HCT116 (cell line): Measurements from ENCODE around the gene CES4A. TPM values are rescaled to one million over a fixed set of nuclear protein-coding genes. Genes with fewer than 3 reads are reported as not detected.

ENCODE experiments used
- ATAC-seq: fragments of 200-7000 bp; cut with Tn5 transposase; 2 replicates; pipeline ENCODE4 v1.9.1; 2020; ENCODE audit warnings: mild to moderate bottlenecking, moderate library complexity
- BruUV-seq: library from RNA; stranded (reverse); fragments of 400-500 nt; replicated peaks from 2 replicates; lab custom pipeline; 2021; lab: Mats Ljungman, UMichigan
- CTCF ChIA-PET: fragments of 300-600 bp; sonication (Branson Sonifier 250); formaldehyde crosslinking; loops from one replicate; lab custom pipeline; 2021; ENCODE audit warnings: antibody characterized with exemption; lab: Charles Lee
- POLR2A ChIA-PET: fragments of 300-600, 350-600 bp; sonication (Branson Sonifier 250); formaldehyde crosslinking; loops from one replicate; lab custom pipeline; 2021; ENCODE audit warnings: antibody characterized with exemption; lab: Charles Lee
- RAD21 ChIA-PET, 2 experiments: fragments of 300-600 bp; sonication (Branson Sonifier 250); formaldehyde crosslinking; loops; one replicate each; lab custom pipeline; 2023; ENCODE audit warnings: low total read pairs in 2 of 2; ENCODE audit not compliant: uncharacterized antibody in 2 of 2, unreplicated experiment in 2 of 2, low non-redundant PET in 1 of 2; lab: Charles Lee
- DNase-seq: peaks from one replicate; pipeline ENCODE4 v3.0.0-alpha.2; 2010; ENCODE audit warnings: low read depth, low spot score
- H2AFZ ChIP-seq: fragments of 200-600 bp; shearing (Covaris generic), sonication (generic); 2 replicates; pipeline ENCODE4 v1.6.1; 2017; ENCODE audit warnings: low read depth, mixed run types, mixed read lengths, antibody characterized with exemption, low read length; ENCODE audit not compliant: poor library complexity, severe bottlenecking
- H3K27ac ChIP-seq: 2 replicates; pipeline ENCODE4 v1.5.1; 2012; ENCODE audit warnings: low read depth, low read length
- H3K27me3 ChIP-seq: fragments of 200-600 bp; sonication (generic); 2 replicates; pipeline ENCODE4 v1.6.1; 2016; ENCODE audit warnings: mixed run types, low read length, mixed read lengths; ENCODE audit not compliant: insufficient read depth
- H3K36me3 ChIP-seq, 2 experiments: fragments of 200-500 bp in 1 of 2; fragments of 200-600 bp in 1 of 2; sonication (Bioruptor generic) in 1 of 2; sonication (generic) in 1 of 2; 2 replicates each; pipeline versions ENCODE4 v1.5.1 to v1.6.1; 2014 to 2016; ENCODE audit warnings: low read length in 2 of 2, inconsistent platforms in 1 of 2, mixed read lengths in 1 of 2, mixed run types in 1 of 2; ENCODE audit not compliant: insufficient read depth in 2 of 2, control insufficient read depth in 1 of 2
- H3K4me1 ChIP-seq, 2 experiments: fragments of 200-600 bp in 1 of 2; sonication (generic) in 1 of 2; 2 replicates each; pipeline versions ENCODE4 v1.5.1 to v1.6.1; 2012 to 2017; ENCODE audit warnings: low read length in 2 of 2, inconsistent platforms in 1 of 2, mild to moderate bottlenecking in 1 of 2, mixed read lengths in 1 of 2, mixed run types in 1 of 2, moderate library complexity in 1 of 2; ENCODE audit not compliant: insufficient read depth in 2 of 2, control insufficient read depth in 1 of 2
- H3K4me2 ChIP-seq: fragments of 200-600 bp; sonication (generic); 2 replicates; pipeline ENCODE4 v1.6.1; 2017; ENCODE audit warnings: mixed run types, low read length, mixed read lengths
- H3K4me3 ChIP-seq, 2 experiments: fragments of 200-600 bp in 1 of 2; sonication (generic) in 1 of 2; replicated peaks in 1 of 2; 2 replicates each; pipeline ENCODE4 v1.5.1; 2011 to 2016; ENCODE audit warnings: low read length in 2 of 2, control low read depth in 1 of 2, low read depth in 1 of 2, mild to moderate bottlenecking in 1 of 2, mixed read lengths in 1 of 2, mixed run types in 1 of 2
- H3K79me2 ChIP-seq: fragments of 200-600 bp; sonication (generic); 2 replicates; pipeline ENCODE4 v1.6.1; 2017; ENCODE audit warnings: mild to moderate bottlenecking, mixed run types, low read length, moderate library complexity, mixed read lengths; ENCODE audit not compliant: insufficient read depth
- H3K9ac ChIP-seq: fragments of 200-600 bp; sonication (generic); 2 replicates; pipeline ENCODE4 v1.6.1; 2016; ENCODE audit warnings: low read length, mixed read lengths
- H3K9me2 ChIP-seq: fragments of 200-600 bp; sonication (generic), shearing (Covaris generic); 2 replicates; pipeline ENCODE4 v1.6.1; 2017; ENCODE audit warnings: mixed run types, mild to moderate bottlenecking, moderate library complexity; ENCODE audit not compliant: insufficient read depth
- H3K9me3 ChIP-seq, 2 experiments: fragments of 200-500 bp in 1 of 2; fragments of 200-600 bp in 1 of 2; sonication (Bioruptor generic) in 1 of 2; sonication (generic) in 1 of 2; 2 replicates each; pipeline ENCODE4 v1.6.1; 2014 to 2017; ENCODE audit warnings: low read length in 2 of 2, mixed read lengths in 2 of 2, inconsistent platforms in 1 of 2, low read depth in 1 of 2, mild to moderate bottlenecking in 1 of 2, mixed run types in 1 of 2, moderate library complexity in 1 of 2; ENCODE audit not compliant: control insufficient read depth in 1 of 2, insufficient read depth in 1 of 2
- H4K20me1 ChIP-seq: fragments of 200-600 bp; sonication (generic), shearing (Covaris generic); 2 replicates; pipeline ENCODE4 v1.6.1; 2017; ENCODE audit warnings: mixed run types, mild to moderate bottlenecking, moderate library complexity; ENCODE audit not compliant: insufficient read depth
- CBX3 ChIP-seq: IDR thresholded peaks from 2 replicates; pipeline ENCODE4 v1.6.1; 2012; ENCODE audit warnings: low read depth
- CEBPB ChIP-seq: IDR thresholded peaks from 2 replicates; pipeline ENCODE4 v1.6.1; 2012; ENCODE audit warnings: low read depth
- EGR1 ChIP-seq: IDR thresholded peaks from 2 replicates; pipeline ENCODE4 v1.6.1; 2012; ENCODE audit warnings: low read depth
- ELF1 ChIP-seq: IDR thresholded peaks from 2 replicates; pipeline ENCODE4 v1.6.1; 2012; ENCODE audit warnings: low read depth, borderline replicate concordance
- EZH2 ChIP-seq: fragments of 200-600 bp; sonication (generic); IDR thresholded peaks from 2 replicates; pipeline ENCODE4 v1.6.1; 2017; ENCODE audit warnings: antibody characterized with exemption, mixed run types
- EZH2phosphoT487 ChIP-seq: fragments of 200-600 bp; IDR thresholded peaks from 2 replicates; pipeline ENCODE4 v1.6.1; 2018; ENCODE audit warnings: antibody characterized with exemption, borderline replicate concordance
- JUND ChIP-seq: IDR thresholded peaks from 2 replicates; pipeline ENCODE4 v1.6.1; 2012
- POLR2A ChIP-seq: IDR thresholded peaks from 2 replicates; pipeline ENCODE4 v1.7.0; 2011; ENCODE audit warnings: borderline replicate concordance; ENCODE audit not compliant: insufficient read depth, insufficient read length; ENCODE audit errors: extremely low read depth
- RAD21 ChIP-seq: IDR thresholded peaks from 2 replicates; pipeline ENCODE4 v1.6.1; 2012; ENCODE audit warnings: low read depth, mild to moderate bottlenecking
- SP1 ChIP-seq: IDR thresholded peaks from 2 replicates; pipeline ENCODE4 v1.6.1; 2012; ENCODE audit warnings: low read depth
- SRF ChIP-seq: IDR thresholded peaks from 2 replicates; pipeline ENCODE4 v1.6.1; 2012; ENCODE audit warnings: low read depth
- YY1 ChIP-seq: IDR thresholded peaks from 2 replicates; pipeline ENCODE4 v1.6.1; 2011; ENCODE audit warnings: low read length, low read depth, moderate library complexity, mild to moderate bottlenecking; ENCODE audit not compliant: insufficient replicate concordance; ENCODE audit errors: extremely low read depth
- ZFX ChIP-seq: fragments of 450-650 bp; IDR thresholded peaks from 2 replicates; pipeline ENCODE4 v1.6.1; 2017
- ZNF274 ChIP-seq: fragments of 200-500 bp; sonication (Bioruptor generic); IDR thresholded peaks from 2 replicates; pipeline ENCODE4 v1.6.1; 2014; ENCODE audit warnings: mild to moderate bottlenecking, low read depth, low read length, inconsistent platforms
- intact Hi-C: fragments of 100-400 bp; cut with micrococcal nuclease; formaldehyde crosslinking; loops from 2 replicates; pipeline ENCODE4 v1.10.0; 2022
- total RNA-seq: library from RNA; stranded (reverse); gene quantifications from one replicate; pipeline ENCODE4 v1.2.1, GENCODE V29; 2021; ENCODE audit not compliant: unreplicated experiment
- TF ChIP-seq, protein P1 (sequence below), 3 experiments: fragments of 200-600 bp in 1 of 3; sonication (generic) in 1 of 3; IDR thresholded peaks in 2 of 3; conservative IDR thresholded peaks in 1 of 3; 2 replicates each; pipeline ENCODE4 v1.5.1; 2012 to 2017; ENCODE audit warnings: low read depth in 2 of 3, low read length in 2 of 3, antibody characterized with exemption in 1 of 3, borderline replicate concordance in 1 of 3, control low read depth in 1 of 3, mild to moderate bottlenecking in 1 of 3, mixed read lengths in 1 of 3, mixed run types in 1 of 3, moderate library complexity in 1 of 3; ENCODE audit not compliant: insufficient read depth in 1 of 3
- TF ChIP-seq, protein P2 (sequence below): IDR thresholded peaks from 2 replicates; pipeline ENCODE4 v1.6.1; 2012; ENCODE audit warnings: low read depth

Gene CES4A
- total RNA-seq, 1 experiment from 2014 or later = not detected

DNA sequence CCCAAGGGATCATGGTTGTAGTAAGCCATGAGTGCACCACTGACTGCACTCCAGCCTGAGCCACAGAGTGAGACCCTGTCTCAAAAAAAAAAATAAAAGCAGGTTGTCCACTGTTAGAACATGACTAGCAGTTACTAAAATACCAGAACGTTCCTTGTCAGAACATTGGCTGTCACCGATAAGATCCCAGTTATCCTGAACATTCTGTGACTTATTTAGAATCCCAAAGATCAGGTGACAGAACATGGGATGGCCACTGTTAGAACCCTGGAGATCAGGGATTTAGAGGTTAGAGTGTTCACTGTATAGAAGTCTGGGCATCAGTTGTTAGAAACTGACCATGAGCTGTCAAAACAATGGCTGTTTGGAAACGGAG, 8.6 kb downstream of the CES4A start:
- TF ChIP-seq RAD21 (no peak), ZFX (no peak), YY1 (no peak), ELF1 (no peak), JUND (no peak), EZH2phosphoT487 (no peak), SP1 (no peak), POLR2A (no peak), EZH2 (no peak), CBX3 (no peak), CEBPB (no peak), SRF (no peak), EGR1 (no peak), ZNF274 (no peak)
- TF ChIP-seq, protein P1, sequence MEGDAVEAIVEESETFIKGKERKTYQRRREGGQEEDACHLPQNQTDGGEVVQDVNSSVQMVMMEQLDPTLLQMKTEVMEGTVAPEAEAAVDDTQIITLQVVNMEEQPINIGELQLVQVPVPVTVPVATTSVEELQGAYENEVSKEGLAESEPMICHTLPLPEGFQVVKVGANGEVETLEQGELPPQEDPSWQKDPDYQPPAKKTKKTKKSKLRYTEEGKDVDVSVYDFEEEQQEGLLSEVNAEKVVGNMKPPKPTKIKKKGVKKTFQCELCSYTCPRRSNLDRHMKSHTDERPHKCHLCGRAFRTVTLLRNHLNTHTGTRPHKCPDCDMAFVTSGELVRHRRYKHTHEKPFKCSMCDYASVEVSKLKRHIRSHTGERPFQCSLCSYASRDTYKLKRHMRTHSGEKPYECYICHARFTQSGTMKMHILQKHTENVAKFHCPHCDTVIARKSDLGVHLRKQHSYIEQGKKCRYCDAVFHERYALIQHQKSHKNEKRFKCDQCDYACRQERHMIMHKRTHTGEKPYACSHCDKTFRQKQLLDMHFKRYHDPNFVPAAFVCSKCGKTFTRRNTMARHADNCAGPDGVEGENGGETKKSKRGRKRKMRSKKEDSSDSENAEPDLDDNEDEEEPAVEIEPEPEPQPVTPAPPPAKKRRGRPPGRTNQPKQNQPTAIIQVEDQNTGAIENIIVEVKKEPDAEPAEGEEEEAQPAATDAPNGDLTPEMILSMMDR (IDR thresholded peaks at IDR 0.05 in 2 of 3, conservative IDR thresholded peaks at IDR 0.05 in 1 of 3; ENCODE audit: borderline replicate concordance in 1 of 3, insufficient read depth in 1 of 3, low read depth in 2 of 3, low read length in 2 of 3) = no peak
- TF ChIP-seq, protein P2, sequence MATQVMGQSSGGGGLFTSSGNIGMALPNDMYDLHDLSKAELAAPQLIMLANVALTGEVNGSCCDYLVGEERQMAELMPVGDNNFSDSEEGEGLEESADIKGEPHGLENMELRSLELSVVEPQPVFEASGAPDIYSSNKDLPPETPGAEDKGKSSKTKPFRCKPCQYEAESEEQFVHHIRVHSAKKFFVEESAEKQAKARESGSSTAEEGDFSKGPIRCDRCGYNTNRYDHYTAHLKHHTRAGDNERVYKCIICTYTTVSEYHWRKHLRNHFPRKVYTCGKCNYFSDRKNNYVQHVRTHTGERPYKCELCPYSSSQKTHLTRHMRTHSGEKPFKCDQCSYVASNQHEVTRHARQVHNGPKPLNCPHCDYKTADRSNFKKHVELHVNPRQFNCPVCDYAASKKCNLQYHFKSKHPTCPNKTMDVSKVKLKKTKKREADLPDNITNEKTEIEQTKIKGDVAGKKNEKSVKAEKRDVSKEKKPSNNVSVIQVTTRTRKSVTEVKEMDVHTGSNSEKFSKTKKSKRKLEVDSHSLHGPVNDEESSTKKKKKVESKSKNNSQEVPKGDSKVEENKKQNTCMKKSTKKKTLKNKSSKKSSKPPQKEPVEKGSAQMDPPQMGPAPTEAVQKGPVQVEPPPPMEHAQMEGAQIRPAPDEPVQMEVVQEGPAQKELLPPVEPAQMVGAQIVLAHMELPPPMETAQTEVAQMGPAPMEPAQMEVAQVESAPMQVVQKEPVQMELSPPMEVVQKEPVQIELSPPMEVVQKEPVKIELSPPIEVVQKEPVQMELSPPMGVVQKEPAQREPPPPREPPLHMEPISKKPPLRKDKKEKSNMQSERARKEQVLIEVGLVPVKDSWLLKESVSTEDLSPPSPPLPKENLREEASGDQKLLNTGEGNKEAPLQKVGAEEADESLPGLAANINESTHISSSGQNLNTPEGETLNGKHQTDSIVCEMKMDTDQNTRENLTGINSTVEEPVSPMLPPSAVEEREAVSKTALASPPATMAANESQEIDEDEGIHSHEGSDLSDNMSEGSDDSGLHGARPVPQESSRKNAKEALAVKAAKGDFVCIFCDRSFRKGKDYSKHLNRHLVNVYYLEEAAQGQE = no peak
- H3K9ac ChIP-seq = no peak overlapping the region
- no peak overlapping the region for H3K4me3 ChIP-seq
- H2AFZ ChIP-seq = no peak overlapping the region
- no peaks in the 10 kb centered on the region for H3K79me2 ChIP-seq
- no peak overlapping the region for H3K4me2 ChIP-seq
- H3K9me2 ChIP-seq = no peaks in the 10 kb centered on the region
- H3K9me3 ChIP-seq = no peaks in the 10 kb centered on the region
- RAD21 ChIA-PET = no interaction called here
- H3K36me3 ChIP-seq = no peaks in the 10 kb centered on the region
- DNase-seq = no peak
- ATAC-seq = no peak
- POLR2A ChIA-PET = interaction anchor here (0.6 kb wide), 1 partner anchor 12 kb away, joined by 3 read pairs; no protein-coding TSS in a partner anchor
- no peaks in the 10 kb centered on the region for H3K27me3 ChIP-seq
- no peaks in the 10 kb centered on the region for H4K20me1 ChIP-seq
- intact Hi-C loops = no loop called here
- BruUV-seq = no TSS peak
- peaks cover 0 to 3% of the 10 kb centered on the region in 2 experiments; a peak in 1 of 4 replicates for H3K4me1 ChIP-seq
- CTCF ChIA-PET = no interaction called here
- H3K27ac ChIP-seq = no peak overlapping the region
